ENCODE measurements around the gene CHST4. TPM values are rescaled to one million over a fixed set of nuclear protein-coding genes. Genes with fewer than 3 reads are reported as not detected.

CHST4 gene
- not detected for total RNA-seq

GRCh38 chr16:71526111-71526631 is at the start of gene CHST4:
Gene CHST4 (plus strand): TSS chr16:71526426. CDS start chr16:71536678, 10,252 bp downstream.
- no peak for DNase-seq (ENCODE audit: extremely low spot score in 2 of 2)
- Histone ChIP-seq H3K27me3 (no peaks in the 10 kb centered on the region), H3K27ac (no peak within 1 kb of the TSS), H3K4me1 (peaks cover 9% of the 10 kb centered on the region), H3K4me3 (no peak within 1 kb of the TSS), H3K9me3 (no peaks in the 10 kb centered on the region), H3K36me3 (no peaks in the 10 kb centered on the region)
- TF ChIP-seq POLR2AphosphoS5 (IDR thresholded peaks at IDR 0.05; ENCODE audit: insufficient read depth in 1 of 2, low read depth in 1 of 2) = no peak
- TF ChIP-seq, protein P1, sequence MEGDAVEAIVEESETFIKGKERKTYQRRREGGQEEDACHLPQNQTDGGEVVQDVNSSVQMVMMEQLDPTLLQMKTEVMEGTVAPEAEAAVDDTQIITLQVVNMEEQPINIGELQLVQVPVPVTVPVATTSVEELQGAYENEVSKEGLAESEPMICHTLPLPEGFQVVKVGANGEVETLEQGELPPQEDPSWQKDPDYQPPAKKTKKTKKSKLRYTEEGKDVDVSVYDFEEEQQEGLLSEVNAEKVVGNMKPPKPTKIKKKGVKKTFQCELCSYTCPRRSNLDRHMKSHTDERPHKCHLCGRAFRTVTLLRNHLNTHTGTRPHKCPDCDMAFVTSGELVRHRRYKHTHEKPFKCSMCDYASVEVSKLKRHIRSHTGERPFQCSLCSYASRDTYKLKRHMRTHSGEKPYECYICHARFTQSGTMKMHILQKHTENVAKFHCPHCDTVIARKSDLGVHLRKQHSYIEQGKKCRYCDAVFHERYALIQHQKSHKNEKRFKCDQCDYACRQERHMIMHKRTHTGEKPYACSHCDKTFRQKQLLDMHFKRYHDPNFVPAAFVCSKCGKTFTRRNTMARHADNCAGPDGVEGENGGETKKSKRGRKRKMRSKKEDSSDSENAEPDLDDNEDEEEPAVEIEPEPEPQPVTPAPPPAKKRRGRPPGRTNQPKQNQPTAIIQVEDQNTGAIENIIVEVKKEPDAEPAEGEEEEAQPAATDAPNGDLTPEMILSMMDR (IDR thresholded peaks at IDR 0.05) = no peak
- TF ChIP-seq POLR2A (IDR thresholded peaks at IDR 0.05) = no peak
- intact Hi-C loops (cut with DNase I) = no loop called here

DNA sequence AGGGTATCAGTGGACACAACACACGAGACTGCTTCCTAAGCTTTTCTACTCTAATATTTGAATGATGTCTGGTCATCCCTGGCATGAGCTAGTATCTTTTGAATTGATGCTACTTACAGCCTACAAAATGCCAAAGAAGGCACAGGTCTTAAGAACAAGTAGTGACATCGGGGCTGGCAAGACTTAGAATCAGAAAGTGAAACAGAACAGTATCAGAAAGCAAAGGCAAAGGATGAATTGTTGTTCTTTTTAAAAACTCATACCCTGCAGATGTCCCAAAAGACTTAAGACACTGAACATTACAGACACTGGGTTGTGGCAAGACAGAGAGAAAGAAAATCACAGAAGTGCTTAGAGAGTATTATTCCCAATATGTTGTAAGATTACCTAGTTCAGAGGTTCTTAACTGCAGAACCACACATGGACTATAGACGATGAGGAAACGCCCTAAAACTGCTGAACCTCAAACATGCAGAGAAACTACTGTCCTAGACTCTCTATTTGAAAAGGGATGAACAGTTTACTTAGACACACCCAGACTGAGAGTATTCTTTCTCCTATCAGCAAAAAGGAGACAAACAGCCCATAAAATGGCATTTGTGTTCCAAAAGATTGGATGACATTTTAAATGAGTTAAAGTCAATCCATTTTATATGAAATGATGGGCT is 49.6 kb upstream of the CHST4 start:
- intact Hi-C loops (cut with DNase I) = no loop called here
- Histone ChIP-seq H3K27me3 (no peaks in the 10 kb centered on the region), H3K36me3 (peaks cover 0 to 35% of the 10 kb centered on the region in 2 donors), H3K4me1 (no peaks in the 10 kb centered on the region), H3K27ac (no peak overlapping the region), H3K9me3 (no peaks in the 10 kb centered on the region), H3K4me3 (no peak overlapping the region)
- no peak for DNase-seq (ENCODE audit: extremely low spot score in 2 of 2)
- TF ChIP-seq, protein P1 (IDR thresholded peaks at IDR 0.05) = no peak
- no peak for TF ChIP-seq POLR2AphosphoS5 (IDR thresholded peaks at IDR 0.05; ENCODE audit: insufficient read depth in 1 of 2, low read depth in 1 of 2)
- no peak for TF ChIP-seq POLR2A (IDR thresholded peaks at IDR 0.05)

DNA sequence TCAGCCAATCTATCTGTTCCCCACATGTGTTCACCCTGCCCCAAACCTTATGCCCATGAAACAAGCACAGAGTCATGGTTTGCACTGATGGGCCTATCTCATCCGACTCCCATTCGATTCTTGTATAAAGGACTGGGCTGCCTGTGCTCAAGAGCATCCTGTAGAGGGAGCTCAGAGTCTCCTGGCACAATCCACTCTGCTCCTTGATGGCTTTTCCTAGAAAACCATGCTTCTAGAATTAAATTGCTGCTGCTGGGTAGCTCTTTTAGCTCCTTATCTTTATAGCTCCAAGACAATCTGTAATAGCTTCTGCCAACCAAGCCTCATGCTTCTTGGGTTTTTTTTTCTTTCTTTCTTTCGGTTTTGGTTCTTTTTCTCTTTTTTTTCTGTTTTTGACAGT is 46.8 kb upstream of the CHST4 start:
- no peak overlapping the region for H3K27ac ChIP-seq
- no peaks in the 10 kb centered on the region for H3K4me1 ChIP-seq
- no peaks in the 10 kb centered on the region for H3K27me3 ChIP-seq
- no peak overlapping the region for H3K4me3 ChIP-seq
- TF ChIP-seq POLR2A (IDR thresholded peaks at IDR 0.05) = no peak
- TF ChIP-seq, protein P1 (IDR thresholded peaks at IDR 0.05) = no peak
- no peak for TF ChIP-seq POLR2AphosphoS5 (IDR thresholded peaks at IDR 0.05; ENCODE audit: insufficient read depth in 1 of 2, low read depth in 1 of 2)
- DNase-seq (ENCODE audit: extremely low spot score in 2 of 2) = no peak
- intact Hi-C loops (cut with DNase I) = no loop called here
- H3K9me3 ChIP-seq = no peaks in the 10 kb centered on the region
- peaks cover 0 to 35% of the 10 kb centered on the region in 2 donors for H3K36me3 ChIP-seq

DNA sequence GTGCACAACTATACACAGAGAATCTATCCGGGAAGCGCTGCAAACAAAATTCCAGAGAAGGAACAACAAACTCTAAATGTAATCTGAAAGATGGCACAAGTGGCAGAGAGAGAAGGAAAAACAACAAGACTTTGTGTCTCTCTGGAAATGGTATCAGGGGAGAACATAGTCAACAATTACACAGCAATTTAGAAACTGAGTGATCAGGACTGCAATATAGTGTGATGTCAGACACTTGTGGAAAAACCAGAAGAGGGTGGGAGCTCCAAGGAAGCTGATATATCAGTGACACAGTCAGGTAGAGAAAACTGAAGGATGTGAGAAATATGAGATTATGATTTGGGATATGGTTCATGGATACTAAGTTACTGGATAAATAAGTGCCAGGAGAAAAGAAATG is 45.3 kb upstream of the CHST4 start:
- intact Hi-C loops (cut with DNase I) = no loop called here
- DNase-seq (ENCODE audit: extremely low spot score in 2 of 2) = no peak
- Histone ChIP-seq H3K4me3 (no peak overlapping the region), H3K27ac (no peak overlapping the region), H3K36me3 (peaks cover 0 to 26% of the 10 kb centered on the region in 2 donors), H3K9me3 (no peaks in the 10 kb centered on the region), H3K27me3 (no peaks in the 10 kb centered on the region), H3K4me1 (peaks cover 5% of the 10 kb centered on the region)
- no peak for TF ChIP-seq POLR2A (IDR thresholded peaks at IDR 0.05)
- no peak for TF ChIP-seq POLR2AphosphoS5 (IDR thresholded peaks at IDR 0.05; ENCODE audit: insufficient read depth in 1 of 2, low read depth in 1 of 2)
- TF ChIP-seq, protein P1 (IDR thresholded peaks at IDR 0.05) = no peak

- no peaks in the 10 kb centered on the region for H3K9me3 ChIP-seq
- H3K4me1 ChIP-seq = peaks cover 5% of the 10 kb centered on the region
- intact Hi-C loops (cut with DNase I) = no loop called here
- H3K27me3 ChIP-seq = no peaks in the 10 kb centered on the region
- TF ChIP-seq, protein P1 (IDR thresholded peaks at IDR 0.05) = no peak
- TF ChIP-seq POLR2AphosphoS5 (IDR thresholded peaks at IDR 0.05; ENCODE audit: insufficient read depth in 1 of 2, low read depth in 1 of 2) (no peak), POLR2A (IDR thresholded peaks at IDR 0.05) (no peak)
- no peak overlapping the region for H3K27ac ChIP-seq
- DNase-seq (ENCODE audit: extremely low spot score in 2 of 2) = no peak
- H3K36me3 ChIP-seq = peaks cover 0 to 13% of the 10 kb centered on the region in 2 donors
- H3K4me3 ChIP-seq = no peak overlapping the region
Observed at GRCh38 chr16:71482569-71482968, 43.7 kb upstream of the CHST4 start.

Data from vagina (tissue), 2 donors.